HG03175 (cell line): ENCODE measurements around the gene FATE1.
A peak's percentile ranks its signal among the peaks of the same experiment; 100 is the strongest.

Experiments
- ATAC-seq: cut with Tn5 transposase; IDR thresholded peaks from one replicate; pipeline ENCODE4 v1.9.1; 2021; ENCODE audit warnings: mild to moderate bottlenecking, moderate library complexity; ENCODE audit not compliant: unreplicated experiment

The FATE1 gene

DNA sequence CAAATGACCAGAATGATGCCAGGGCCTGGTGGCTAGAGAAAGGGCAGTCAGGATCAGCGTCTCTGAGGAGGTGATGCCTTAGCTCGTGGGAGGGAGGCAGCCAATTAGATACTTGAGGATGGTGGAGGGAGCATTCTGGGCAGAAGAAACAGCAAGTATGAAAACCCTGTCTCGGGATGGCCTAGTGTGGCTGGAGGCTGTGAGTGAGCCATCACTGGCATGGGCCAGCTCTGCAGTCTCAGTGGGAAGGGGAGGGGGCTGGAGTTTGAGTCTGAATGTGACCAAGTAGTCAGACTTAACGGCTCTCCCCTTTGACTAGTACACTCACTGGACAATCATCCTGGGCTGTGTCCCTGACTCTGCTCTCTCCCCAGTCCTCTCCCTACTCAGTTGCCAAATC, 25.8 kb downstream of the FATE1 start:
- no peak for ATAC-seq

- no peak for ATAC-seq
These were observed 26.5 kb downstream of the FATE1 start for GRCh38 chrX:151742311-151742710.

DNA sequence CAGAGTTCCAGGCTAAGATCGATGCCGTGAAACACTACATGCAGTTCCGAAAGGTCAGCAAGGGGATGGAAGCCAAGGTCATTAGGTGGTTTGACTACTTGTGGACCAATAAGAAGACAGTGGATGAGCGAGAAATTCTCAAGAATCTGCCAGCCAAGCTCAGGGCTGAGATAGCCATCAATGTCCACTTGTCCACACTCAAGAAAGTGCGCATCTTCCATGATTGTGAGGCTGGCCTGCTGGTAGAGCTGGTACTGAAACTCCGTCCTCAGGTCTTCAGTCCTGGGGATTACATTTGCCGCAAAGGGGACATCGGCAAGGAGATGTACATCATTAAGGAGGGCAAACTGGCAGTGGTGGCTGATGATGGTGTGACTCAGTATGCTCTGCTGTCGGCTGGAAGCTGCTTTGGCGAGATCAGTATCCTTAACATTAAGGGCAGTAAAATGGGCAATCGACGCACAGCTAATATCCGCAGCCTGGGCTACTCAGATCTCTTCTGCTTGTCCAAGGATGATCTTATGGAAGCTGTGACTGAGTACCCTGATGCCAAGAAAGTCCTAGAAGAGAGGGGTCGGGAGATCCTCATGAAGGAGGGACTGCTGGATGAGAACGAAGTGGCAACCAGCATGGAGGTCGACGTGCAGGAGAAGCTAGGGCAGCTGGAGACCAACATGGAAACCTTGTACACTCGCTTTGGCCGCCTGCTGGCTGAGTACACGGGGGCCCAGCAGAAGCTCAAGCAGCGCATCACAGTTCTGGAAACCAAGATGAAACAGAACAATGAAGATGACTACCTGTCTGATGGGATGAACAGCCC, 28.0 kb downstream of the FATE1 start:
- no peak for ATAC-seq

- ATAC-seq: no peak
These were observed 29.8 kb downstream of the FATE1 start for GRCh38 chrX:151745651-151746050.

DNA sequence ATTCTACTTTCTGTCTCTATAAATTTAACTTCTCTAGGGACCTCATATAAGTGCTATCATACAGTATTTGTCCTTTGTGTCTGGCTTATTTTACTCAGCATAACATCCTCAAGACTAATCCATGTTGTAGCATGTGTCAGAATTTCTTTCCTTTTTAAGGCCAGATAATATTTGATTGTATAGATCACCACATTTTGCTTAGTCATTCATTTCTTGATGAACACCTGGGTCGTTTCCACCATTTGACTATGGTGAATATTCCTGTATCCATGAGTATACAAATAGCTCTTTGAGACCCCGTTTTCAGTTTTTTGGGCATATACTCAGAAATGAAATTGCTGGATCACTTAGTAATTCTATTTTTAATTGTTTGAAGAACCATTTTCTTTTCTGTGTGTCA, 30.7 kb downstream of the FATE1 start:
- no peak for ATAC-seq

GRCh38 chrX:151750511-151750910, 34.7 kb downstream of the FATE1 start:
- ATAC-seq: no peak

- ATAC-seq: no peak
These were observed 37.0 kb downstream of the FATE1 start for GRCh38 chrX:151752847-151753246.

GRCh38 chrX:151753313-151754046, 37.6 kb downstream of the FATE1 start:
- ATAC-seq: peak; percentile 86

GRCh38 chrX:151754047-151754429, 38.2 kb downstream of the FATE1 start:
- no peak for ATAC-seq

- no peak for ATAC-seq
These were observed 38.9 kb downstream of the FATE1 start for GRCh38 chrX:151754641-151755215.

GRCh38 chrX:151759041-151759708, 43.3 kb downstream of the FATE1 start:
- no peak for ATAC-seq

DNA sequence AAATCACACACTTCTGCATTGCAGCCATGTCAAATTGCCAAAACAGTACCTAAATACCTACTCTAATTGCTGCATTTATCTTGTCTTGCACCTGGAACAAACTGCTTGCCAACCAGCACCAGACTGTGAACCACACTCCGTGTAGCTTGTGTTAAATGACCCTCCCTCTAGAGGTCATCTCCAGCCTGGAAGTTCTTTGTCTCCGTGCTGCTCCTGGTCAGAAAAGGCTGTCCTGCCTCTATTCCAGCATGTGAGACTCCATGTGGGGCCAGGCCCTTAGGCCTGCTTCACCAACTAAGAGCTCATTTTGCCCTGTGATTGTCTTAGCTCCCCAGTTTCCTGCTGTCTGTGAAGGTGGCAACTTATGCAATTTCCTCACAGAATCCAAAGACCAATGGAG, 47.0 kb downstream of the FATE1 start:
- ATAC-seq: no peak

- no peak for ATAC-seq
These were observed 47.9 kb downstream of the FATE1 start for GRCh38 chrX:151763711-151764110.

DNA sequence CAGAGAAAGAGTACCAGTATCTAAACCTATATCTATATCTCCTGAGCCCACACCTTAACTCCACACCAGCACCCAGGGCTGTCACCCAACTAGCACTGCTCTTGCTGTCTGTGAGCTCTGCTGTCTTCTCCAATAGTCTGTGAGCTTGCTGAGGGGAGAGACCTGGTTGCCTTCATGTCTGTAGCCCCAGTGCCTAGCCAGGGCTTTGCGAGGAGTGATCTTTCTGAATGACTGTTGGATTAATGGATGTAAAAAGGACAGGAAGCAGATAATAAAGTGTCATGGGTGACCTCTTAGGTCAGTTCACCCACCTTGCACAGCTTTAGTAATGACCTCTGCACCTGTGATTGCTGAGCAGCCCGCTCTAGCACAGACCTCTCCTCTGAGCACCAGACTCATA, 49.2 kb downstream of the FATE1 start:
- ATAC-seq: no peak

DNA sequence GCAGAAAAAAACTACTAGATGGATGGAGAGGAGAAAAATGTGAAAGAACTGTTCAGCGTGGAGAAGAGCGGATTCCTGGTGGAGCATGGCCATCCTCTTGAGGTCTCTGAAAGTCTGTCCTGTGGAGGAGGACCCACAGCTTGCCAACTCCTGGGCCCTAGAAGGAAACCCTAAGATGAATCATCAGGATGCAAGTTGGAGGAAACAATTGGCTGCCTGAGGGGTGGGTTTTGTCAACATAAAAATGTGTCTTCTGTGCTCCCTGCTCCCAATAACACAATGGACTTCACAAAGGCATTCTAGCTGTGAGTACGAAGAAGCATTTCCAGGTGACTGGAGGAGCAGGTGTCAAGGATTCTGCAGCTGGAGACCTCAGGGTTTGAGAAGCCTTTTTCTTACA, 55.9 kb downstream of the FATE1 start:
- no peak for ATAC-seq
